PC-9 (cell line): ENCODE measurements around the gene SHISAL1. TPM values are rescaled to one million over a fixed set of nuclear protein-coding genes. Genes with fewer than 3 reads are reported as not detected.

Experiments used
- BruUV-seq: library from RNA; stranded (reverse); fragments of 400-500 nt; replicated peaks from 2 replicates; lab custom pipeline; 2021; lab: Mats Ljungman, UMichigan
- CTCF ChIA-PET: fragments of 300-600 bp; sonication (Branson Sonifier 250); formaldehyde crosslinking; loops from one replicate; lab custom pipeline; 2022; ENCODE audit warnings: antibody characterized with exemption; lab: Charles Lee
- POLR2A ChIA-PET: fragments of 300-600 bp; sonication (Branson Sonifier 250); formaldehyde crosslinking; loops from one replicate; lab custom pipeline; 2022; ENCODE audit warnings: antibody characterized with exemption; ENCODE audit not compliant: unreplicated experiment; lab: Charles Lee
- DNase-seq, 2 experiments: peaks; one replicate each; pipeline versions ENCODE4 v3.0.0 to v3.0.0-alpha.2; 2015 to 2022; ENCODE audit warnings: mixed read lengths in 1 of 2
- H2AFZ ChIP-seq: fragments of 200-600 bp; sonication (generic); 2 replicates; pipeline ENCODE4 v1.8.1; 2017; ENCODE audit warnings: antibody characterized with exemption
- H3F3A ChIP-seq: fragments of 200-600 bp; sonication (generic); 2 replicates; pipeline ENCODE4 v1.8.1; 2017; ENCODE audit warnings: antibody characterized with exemption, mild to moderate bottlenecking, low read depth; ENCODE audit not compliant: insufficient read depth
- H3K27ac ChIP-seq: fragments of 200-600 bp; sonication (generic); 2 replicates; pipeline ENCODE4 v1.6.1; 2016; ENCODE audit warnings: mixed run types
- H3K27me3 ChIP-seq: fragments of 200-600 bp; sonication (generic); 2 replicates; pipeline ENCODE4 v1.6.1; 2016; ENCODE audit warnings: low read depth, mixed run types; ENCODE audit not compliant: insufficient read depth
- H3K36me3 ChIP-seq: fragments of 200-600 bp; sonication (generic); 2 replicates; pipeline ENCODE4 v1.6.1; 2016; ENCODE audit warnings: low read depth, mixed run types
- H3K4me1 ChIP-seq: fragments of 200-600 bp; sonication (generic); replicated peaks from 2 replicates; pipeline ENCODE4 v1.6.1; 2016; ENCODE audit warnings: mixed run types; ENCODE audit not compliant: insufficient read depth
- H3K4me2 ChIP-seq: fragments of 200-600 bp; sonication (generic); 2 replicates; pipeline ENCODE4 v1.6.1; 2017; ENCODE audit warnings: mixed run types
- H3K4me3 ChIP-seq: fragments of 200-600 bp; sonication (generic); 2 replicates; pipeline ENCODE4 v1.6.1; 2016; ENCODE audit warnings: mixed run types
- H3K79me2 ChIP-seq: fragments of 200-600 bp; sonication (generic); 2 replicates; pipeline ENCODE4 v1.6.1; 2017; ENCODE audit warnings: low read depth, mixed run types
- H3K9me2 ChIP-seq: fragments of 200-600 bp; sonication (generic); 2 replicates; pipeline ENCODE4 v1.8.1; 2017; ENCODE audit warnings: mild to moderate bottlenecking; ENCODE audit not compliant: insufficient read depth
- H3K9me3 ChIP-seq: fragments of 200-600 bp; sonication (generic); 2 replicates; pipeline ENCODE4 v1.8.1; 2016; ENCODE audit warnings: low read depth; ENCODE audit not compliant: insufficient read depth
- H4K20me1 ChIP-seq: fragments of 200-600 bp; sonication (generic); 2 replicates; pipeline ENCODE4 v1.8.1; 2017; ENCODE audit not compliant: insufficient read depth
- EZH2 ChIP-seq: fragments of 200-600 bp; sonication (generic); IDR thresholded peaks from 2 replicates; pipeline ENCODE4 v1.8.0; 2017; ENCODE audit warnings: antibody characterized with exemption, low read depth
- intact Hi-C: fragments of 100-400 bp; cut with micrococcal nuclease; formaldehyde crosslinking; loops from one replicate; pipeline ENCODE4 v1.10.0; 2022; ENCODE audit not compliant: unreplicated experiment
- total RNA-seq: library from RNA; stranded (reverse); gene quantifications from 2 replicates; pipeline ENCODE4 v1.2.3, GENCODE V29; 2021
- TF ChIP-seq, protein P1 (sequence below): fragments of 200-600 bp; sonication (generic); conservative IDR thresholded peaks from 2 replicates; pipeline ENCODE4 v1.6.1; 2017; ENCODE audit warnings: mixed run types, antibody characterized with exemption, mild to moderate bottlenecking, moderate library complexity

Gene SHISAL1
- total RNA-seq, 1 experiment from 2014 or later = 0.94 TPM

DNA sequence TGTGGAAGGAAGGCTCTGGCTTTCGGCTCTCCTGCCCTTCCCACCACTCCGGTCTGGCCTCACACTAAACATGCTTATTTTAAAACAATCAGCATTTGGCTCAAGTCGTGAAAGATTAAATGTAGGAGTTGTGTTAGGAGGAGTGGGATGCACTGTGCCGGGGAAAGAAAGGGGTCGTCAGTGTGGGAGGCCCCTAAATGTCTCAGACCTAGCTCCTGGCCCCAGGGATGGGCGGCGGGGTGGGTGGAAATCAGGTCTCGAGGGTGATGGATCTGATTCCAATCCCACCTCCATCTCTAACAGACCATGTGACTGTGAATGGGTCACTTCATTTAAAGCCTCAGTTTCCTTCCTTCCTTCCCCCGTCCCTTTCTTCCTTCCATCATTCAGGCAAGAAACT lies 6.9 kb upstream of the SHISAL1 start:
- no peaks in the 10 kb centered on the region for H3F3A ChIP-seq
- CTCF ChIA-PET = no interaction called here
- no peak overlapping the region for H3K4me2 ChIP-seq
- H3K36me3 ChIP-seq = no peaks in the 10 kb centered on the region
- no peaks in the 10 kb centered on the region for H3K9me3 ChIP-seq
- H3K4me3 ChIP-seq = no peak overlapping the region
- H4K20me1 ChIP-seq = no peaks in the 10 kb centered on the region
- intact Hi-C loops = loop anchor here (10.0 kb wide), 2 partner anchors 235 to 325 kb away; no protein-coding TSS in a partner anchor
- H3K27ac ChIP-seq = no peak overlapping the region
- BruUV-seq = no TSS peak
- H3K27me3 ChIP-seq = no peaks in the 10 kb centered on the region
- no peak for DNase-seq
- POLR2A ChIA-PET = no interaction called here
- TF ChIP-seq EZH2 = no peak
- TF ChIP-seq, protein P1, sequence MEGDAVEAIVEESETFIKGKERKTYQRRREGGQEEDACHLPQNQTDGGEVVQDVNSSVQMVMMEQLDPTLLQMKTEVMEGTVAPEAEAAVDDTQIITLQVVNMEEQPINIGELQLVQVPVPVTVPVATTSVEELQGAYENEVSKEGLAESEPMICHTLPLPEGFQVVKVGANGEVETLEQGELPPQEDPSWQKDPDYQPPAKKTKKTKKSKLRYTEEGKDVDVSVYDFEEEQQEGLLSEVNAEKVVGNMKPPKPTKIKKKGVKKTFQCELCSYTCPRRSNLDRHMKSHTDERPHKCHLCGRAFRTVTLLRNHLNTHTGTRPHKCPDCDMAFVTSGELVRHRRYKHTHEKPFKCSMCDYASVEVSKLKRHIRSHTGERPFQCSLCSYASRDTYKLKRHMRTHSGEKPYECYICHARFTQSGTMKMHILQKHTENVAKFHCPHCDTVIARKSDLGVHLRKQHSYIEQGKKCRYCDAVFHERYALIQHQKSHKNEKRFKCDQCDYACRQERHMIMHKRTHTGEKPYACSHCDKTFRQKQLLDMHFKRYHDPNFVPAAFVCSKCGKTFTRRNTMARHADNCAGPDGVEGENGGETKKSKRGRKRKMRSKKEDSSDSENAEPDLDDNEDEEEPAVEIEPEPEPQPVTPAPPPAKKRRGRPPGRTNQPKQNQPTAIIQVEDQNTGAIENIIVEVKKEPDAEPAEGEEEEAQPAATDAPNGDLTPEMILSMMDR = no peak
- no peaks in the 10 kb centered on the region for H3K9me2 ChIP-seq
- no peak overlapping the region for H2AFZ ChIP-seq
- no peaks in the 10 kb centered on the region for H3K4me1 ChIP-seq
- no peaks in the 10 kb centered on the region for H3K79me2 ChIP-seq

DNA sequence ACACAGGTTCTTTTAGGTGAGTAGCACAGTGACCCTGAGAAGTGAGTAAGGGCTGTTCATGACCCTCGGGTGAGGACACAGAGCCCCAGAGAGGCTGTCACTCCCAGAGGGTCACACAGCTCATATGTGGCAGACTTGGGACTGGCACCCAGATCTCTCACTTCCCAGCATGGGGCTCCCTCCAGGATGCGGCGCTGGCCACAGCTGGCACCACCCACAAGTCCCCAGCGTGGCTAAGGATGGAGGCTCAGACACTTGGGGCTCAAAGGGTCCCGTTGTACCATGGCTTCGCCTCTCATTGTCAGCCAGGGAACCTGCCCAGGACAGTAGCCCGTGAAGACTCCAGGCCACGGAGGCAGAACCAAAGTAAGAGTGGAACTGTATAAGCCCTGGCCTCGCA lies 6.0 kb upstream of the SHISAL1 start:
- TF ChIP-seq, protein P1 = no peak
- TF ChIP-seq EZH2 = no peak
- no peaks in the 10 kb centered on the region for H3K9me2 ChIP-seq
- CTCF ChIA-PET = no interaction called here
- no peaks in the 10 kb centered on the region for H3K9me3 ChIP-seq
- DNase-seq = no peak
- H3K4me3 ChIP-seq = no peak overlapping the region
- no TSS peak for BruUV-seq
- intact Hi-C loops = no loop called here
- no peaks in the 10 kb centered on the region for H3K36me3 ChIP-seq
- H3K4me2 ChIP-seq = no peak overlapping the region
- no peaks in the 10 kb centered on the region for H3K27me3 ChIP-seq
- H3F3A ChIP-seq = no peaks in the 10 kb centered on the region
- H3K4me1 ChIP-seq = no peaks in the 10 kb centered on the region
- no peak overlapping the region for H3K27ac ChIP-seq
- H2AFZ ChIP-seq = no peak overlapping the region
- no peaks in the 10 kb centered on the region for H3K79me2 ChIP-seq
- no peaks in the 10 kb centered on the region for H4K20me1 ChIP-seq
- POLR2A ChIA-PET = no interaction called here

DNA sequence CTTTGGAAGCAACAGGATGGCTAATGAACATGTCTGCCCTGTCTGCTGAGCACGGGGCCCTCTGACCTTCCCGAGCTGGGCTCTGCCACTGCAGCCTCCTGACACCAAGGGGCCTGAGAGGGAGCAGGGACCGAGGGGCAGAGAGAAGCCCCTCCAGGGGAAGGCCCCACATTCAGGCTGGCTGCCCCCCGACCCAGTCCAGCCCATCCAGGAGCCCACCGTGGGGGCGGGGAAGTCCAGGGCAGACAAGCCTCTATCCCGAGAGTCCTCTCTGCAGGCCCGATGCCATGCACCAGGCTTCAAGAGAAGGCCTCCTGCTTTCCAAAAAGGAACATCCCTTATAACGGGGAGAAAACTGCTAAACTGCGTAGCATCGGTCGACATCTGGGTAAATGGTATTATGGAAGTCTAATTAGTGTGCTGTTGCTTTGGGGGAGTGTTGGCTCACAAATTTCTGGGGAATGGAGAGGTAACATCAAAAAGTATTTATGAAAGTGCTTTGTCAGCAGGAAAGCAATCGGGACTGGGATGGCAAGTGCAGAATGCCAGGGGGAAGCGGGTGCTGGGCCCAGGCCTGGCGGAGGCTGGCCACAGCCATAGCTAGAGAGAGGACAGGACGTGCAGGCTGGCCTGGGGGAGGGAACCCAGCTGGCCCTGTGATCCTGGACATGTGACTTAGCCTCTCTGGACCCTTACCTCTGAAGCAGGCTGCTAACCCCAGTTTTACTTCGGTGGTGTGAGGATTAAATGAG lies 5.3 kb upstream of the SHISAL1 start:
- Histone ChIP-seq H3K9me2 (no peaks in the 10 kb centered on the region), H4K20me1 (no peaks in the 10 kb centered on the region), H3K9me3 (no peaks in the 10 kb centered on the region), H3K4me3 (no peak overlapping the region), H3F3A (no peaks in the 10 kb centered on the region), H3K27me3 (no peaks in the 10 kb centered on the region), H3K27ac (no peak overlapping the region), H2AFZ (no peak overlapping the region), H3K36me3 (no peaks in the 10 kb centered on the region), H3K79me2 (no peaks in the 10 kb centered on the region), H3K4me2 (no peak overlapping the region), H3K4me1 (peaks cover under 1% of the 10 kb centered on the region; the same call in 1 of the 2 replicates)
- ChIA-PET POLR2A (no interaction called here), CTCF (no interaction called here)
- TF ChIP-seq, protein P1 = no peak
- TF ChIP-seq EZH2 = no peak
- no TSS peak for BruUV-seq
- intact Hi-C loops = no loop called here
- no peak for DNase-seq
